Hepatocyte (in vitro differentiated cells): ENCODE data around the gene KIF23. TPM values are rescaled to one million over a fixed set of nuclear protein-coding genes. Genes with fewer than 3 reads are reported as not detected.
A peak's percentile ranks its signal among the peaks of the same experiment; 100 is the strongest.

Source experiments
- DNase-seq: peaks from one replicate; pipeline ENCODE4 v3.0.0-alpha.2; 2016; ENCODE audit warnings: low spot score
- H2AFZ ChIP-seq: fragments of 200-600 bp; sonication (generic); 2 replicates; pipeline ENCODE4 v1.6.0; 2016; ENCODE audit warnings: antibody characterized with exemption, mild to moderate bottlenecking
- H3K27ac ChIP-seq: fragments of 200-600 bp; sonication (generic); 2 replicates; pipeline ENCODE4 v1.5.1; 2016; ENCODE audit warnings: mild to moderate bottlenecking
- H3K27me3 ChIP-seq: fragments of 200-600 bp; sonication (generic); 2 replicates; pipeline ENCODE4 v1.6.1; 2016
- H3K36me3 ChIP-seq: fragments of 200-600 bp; sonication (generic); replicated peaks from 2 replicates; pipeline ENCODE4 v1.5.1; 2016; ENCODE audit warnings: low read depth; ENCODE audit not compliant: insufficient read depth
- H3K4me1 ChIP-seq: fragments of 200-600 bp; sonication (generic); 2 replicates; pipeline ENCODE4 v1.5.1; 2016; ENCODE audit warnings: mild to moderate bottlenecking, moderate library complexity; ENCODE audit not compliant: insufficient read depth
- H3K4me2 ChIP-seq: fragments of 200-600 bp; sonication (generic); 2 replicates; pipeline ENCODE4 v1.6.0; 2016
- H3K4me3 ChIP-seq: fragments of 200-600 bp; sonication (generic); 2 replicates; pipeline ENCODE4 v1.5.1; 2016; ENCODE audit warnings: mild to moderate bottlenecking
- H3K79me2 ChIP-seq: fragments of 200-600 bp; sonication (generic); 2 replicates; pipeline ENCODE4 v1.6.0; 2017; ENCODE audit warnings: mild to moderate bottlenecking
- H3K9me2 ChIP-seq: fragments of 200-600 bp; sonication (generic); replicated peaks from 2 replicates; pipeline ENCODE4 v1.6.0; 2017; ENCODE audit warnings: mild to moderate bottlenecking; ENCODE audit not compliant: insufficient read depth
- H3K9me3 ChIP-seq: fragments of 200-600 bp; sonication (generic); 2 replicates; pipeline ENCODE4 v1.5.1; 2016; ENCODE audit warnings: low read depth, mild to moderate bottlenecking
- H4K20me1 ChIP-seq: fragments of 200-600 bp; sonication (generic); 2 replicates; pipeline ENCODE4 v1.6.0; 2016; ENCODE audit warnings: mild to moderate bottlenecking; ENCODE audit not compliant: insufficient read depth, poor library complexity, severe bottlenecking
- CTCF ChIP-seq: fragments of 200-600 bp; sonication (generic); IDR thresholded peaks from 2 replicates; pipeline ENCODE4 v1.5.1; 2016; ENCODE audit warnings: antibody characterized with exemption, mild to moderate bottlenecking; ENCODE audit not compliant: poor library complexity
- EZH2 ChIP-seq: fragments of 200-600 bp; sonication (generic); IDR thresholded peaks from 2 replicates; pipeline ENCODE4 v1.6.1; 2016; ENCODE audit warnings: antibody characterized with exemption, mild to moderate bottlenecking, borderline replicate concordance
- EZH2phosphoT487 ChIP-seq: fragments of 200-600 bp; sonication (generic); IDR thresholded peaks from one replicate; pipeline ENCODE4 v1.6.1; 2018; ENCODE audit warnings: antibody characterized with exemption, mild to moderate bottlenecking, low read depth, moderate library complexity; ENCODE audit not compliant: unreplicated experiment, severe bottlenecking
- WGBS: methylation state at CpG from one replicate; pipeline ENCODE4 v1.1.6; 2016; ENCODE audit warnings: low lambda C conversion rate; ENCODE audit errors: missing lambda C conversion rate; 5-methylcytosine and 5-hydroxymethylcytosine counted together
- polyA plus RNA-seq: library from polyadenylated mRNA; unstranded; fragments of >200 nt; fragmentation: Nextera tagmentation; extraction: Ambion mirVana; gene quantifications from 2 replicates; pipeline ENCODE4 v1.2.1, GENCODE V29; 2016
- total RNA-seq: library from RNA; depleted of rRNA; stranded (reverse); fragments of >200 nt; gene quantifications from 2 replicates; pipeline ENCODE4 v1.2.3, GENCODE V29; 2014

Gene KIF23
- total and polyA plus RNA-seq, 2 experiments from 2014 or later: 12.0 to 14.1 TPM

- 16% methylated on average over 46 of the region's 46 CpGs for WGBS
- Histone ChIP-seq H3K4me3 (peak overlapping the region; percentile 23), H3K9me2 (no peaks in the 10 kb centered on the region), H3K4me2 (peak overlapping the region; percentile 79), H3K27ac (peak overlapping the region; percentile 93), H3K9me3 (no peaks in the 10 kb centered on the region), H3K27me3 (no peaks in the 10 kb centered on the region), H4K20me1 (no peaks in the 10 kb centered on the region), H3K36me3 (no peaks in the 10 kb centered on the region), H2AFZ (peak overlapping the region; percentile 87), H3K4me1 (peaks cover 11% of the 10 kb centered on the region), H3K79me2 (no peaks in the 10 kb centered on the region)
- DNase-seq: peak; percentile 98
- peak; percentile 78 for TF ChIP-seq CTCF
- TF ChIP-seq EZH2: no peak
- TF ChIP-seq EZH2phosphoT487: no peak
Measured at GRCh38 chr15:69462493-69463181, 48.5 kb downstream of the KIF23 start.

- Histone ChIP-seq H2AFZ (peak overlapping the region; percentile 74), H3K4me2 (peak overlapping the region; percentile 79), H3K27me3 (no peaks in the 10 kb centered on the region), H3K4me1 (peaks cover 14% of the 10 kb centered on the region), H3K4me3 (peak overlapping the region; percentile 23), H3K27ac (peak overlapping the region; percentile 93), H3K9me3 (no peaks in the 10 kb centered on the region), H3K36me3 (no peaks in the 10 kb centered on the region), H3K9me2 (no peaks in the 10 kb centered on the region), H3K79me2 (no peaks in the 10 kb centered on the region), H4K20me1 (no peaks in the 10 kb centered on the region)
- WGBS: 42% methylated on average over 13 of the region's 13 CpGs
- TF ChIP-seq CTCF (no peak), EZH2 (no peak), EZH2phosphoT487 (no peak)
- peak; percentile 25 for DNase-seq
Measured at GRCh38 chr15:69463182-69463756, 49.1 kb downstream of the KIF23 start.

DNA sequence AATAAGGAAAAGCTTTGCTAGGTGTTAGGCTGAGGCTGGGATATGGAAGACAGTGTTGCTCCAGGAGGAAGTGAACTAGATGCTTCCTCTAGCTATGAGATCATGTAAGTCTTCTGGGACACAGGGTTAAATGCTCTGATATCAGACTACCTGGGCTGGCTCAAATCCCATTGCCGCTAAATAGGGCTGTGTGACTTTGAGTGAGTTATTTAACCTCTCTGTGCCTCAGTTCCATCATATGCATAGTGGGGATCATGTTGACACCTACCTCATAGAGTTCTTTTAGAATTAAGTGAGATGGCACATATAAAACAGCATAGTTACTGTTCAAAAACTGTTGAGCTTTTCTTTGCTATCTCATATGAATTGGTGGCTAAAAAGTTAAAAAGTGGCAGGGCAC, 51.1 kb downstream of the KIF23 start:
- Histone ChIP-seq H2AFZ (no peak overlapping the region), H3K4me2 (no peak overlapping the region), H3K79me2 (no peaks in the 10 kb centered on the region), H3K36me3 (no peaks in the 10 kb centered on the region), H4K20me1 (no peaks in the 10 kb centered on the region), H3K27me3 (no peaks in the 10 kb centered on the region), H3K4me3 (no peak overlapping the region), H3K9me2 (no peaks in the 10 kb centered on the region), H3K4me1 (peaks cover 28% of the 10 kb centered on the region), H3K9me3 (no peaks in the 10 kb centered on the region), H3K27ac (no peak overlapping the region)
- TF ChIP-seq EZH2phosphoT487: no peak
- no peak for TF ChIP-seq EZH2
- no peak for TF ChIP-seq CTCF
- 97% methylated on average over 1 of the region's 1 CpG for WGBS
- no peak for DNase-seq
